Liver (tissue), 9 donors: ENCODE data around the gene ARHGEF28. TPM values are rescaled to one million over a fixed set of nuclear protein-coding genes. Genes with fewer than 3 reads are reported as not detected.

Source experiments
- DNase-seq: peaks from one replicate; pipeline ENCODE4 v3.0.0-alpha.2; 2017; ENCODE audit warnings: low spot score
- H3K27ac ChIP-seq, 2 donors: one replicate each; pipeline ENCODE4 v1.7.0; 2013; ENCODE audit warnings: inconsistent platforms in 2 of 2, low read length in 2 of 2, control low read depth in 1 of 2, low read depth in 1 of 2, mild to moderate bottlenecking in 1 of 2
- H3K27me3 ChIP-seq, 4 donors: one replicate each; pipeline versions ENCODE4 v1.6.1 to v1.7.0; 2013; ENCODE audit warnings: low read length in 3 of 4, inconsistent platforms in 1 of 4, mild to moderate bottlenecking in 1 of 4, moderate library complexity in 1 of 4; ENCODE audit not compliant: control insufficient read depth in 4 of 4, insufficient read depth in 4 of 4
- H3K36me3 ChIP-seq, 4 donors: one replicate each; pipeline versions ENCODE4 v1.6.1 to v1.7.0; 2013; ENCODE audit warnings: low read length in 3 of 4, mild to moderate bottlenecking in 3 of 4, low read depth in 1 of 4, moderate library complexity in 1 of 4; ENCODE audit not compliant: control insufficient read depth in 4 of 4, insufficient read depth in 3 of 4
- H3K4me1 ChIP-seq, 4 donors: one replicate each; pipeline versions ENCODE4 v1.6.1 to v1.7.0; 2013; ENCODE audit warnings: low read length in 3 of 4, mild to moderate bottlenecking in 3 of 4, moderate library complexity in 1 of 4; ENCODE audit not compliant: control insufficient read depth in 4 of 4, insufficient read depth in 4 of 4
- H3K4me3 ChIP-seq, 3 donors: one replicate each; pipeline versions ENCODE4 v1.6.1 to v1.7.0; 2013; ENCODE audit warnings: low read length in 3 of 3, control low read depth in 1 of 3, low read depth in 1 of 3, mild to moderate bottlenecking in 1 of 3
- H3K9ac ChIP-seq, 2 donors: one replicate each; pipeline ENCODE4 v1.7.0; 2013; ENCODE audit warnings: low read length in 2 of 2, mild to moderate bottlenecking in 2 of 2, moderate library complexity in 2 of 2, control low read depth in 1 of 2, low read depth in 1 of 2
- H3K9me3 ChIP-seq, 4 donors: one replicate each; pipeline versions ENCODE4 v1.6.1 to v1.7.0; 2013; ENCODE audit warnings: low read length in 3 of 4; ENCODE audit not compliant: control insufficient read depth in 4 of 4
- FOXA1 ChIP-seq: IDR thresholded peaks from 2 replicates; pipeline ENCODE4 v1.6.1; 2016; ENCODE audit warnings: antibody characterized with exemption
- FOXA2 ChIP-seq: IDR thresholded peaks from 2 replicates; pipeline ENCODE4 v1.6.1; 2016; ENCODE audit warnings: antibody characterized with exemption
- GABPA ChIP-seq, 2 donors: IDR thresholded peaks in 1 of 2; conservative IDR thresholded peaks in 1 of 2; 2 replicates each; pipeline ENCODE4 v1.6.1; 2016; ENCODE audit warnings: antibody characterized with exemption in 2 of 2, mild to moderate bottlenecking in 1 of 2, moderate library complexity in 1 of 2
- HNF4A ChIP-seq, 2 donors: conservative IDR thresholded peaks; 2 replicates each; pipeline ENCODE4 v1.6.1; 2016; ENCODE audit warnings: antibody characterized with exemption in 2 of 2, mild to moderate bottlenecking in 2 of 2
- NR2F2 ChIP-seq: IDR thresholded peaks from 2 replicates; pipeline ENCODE4 v1.6.1; 2016; ENCODE audit warnings: antibody characterized with exemption
- RAD21 ChIP-seq, 2 donors: IDR thresholded peaks; 2 replicates each; pipeline ENCODE4 v1.6.1; 2016; ENCODE audit warnings: antibody characterized with exemption in 2 of 2, mild to moderate bottlenecking in 2 of 2
- RXRA ChIP-seq, 2 donors: IDR thresholded peaks; 2 replicates each; pipeline ENCODE4 v1.6.1; 2017 to 2018; ENCODE audit warnings: antibody characterized with exemption in 2 of 2, mild to moderate bottlenecking in 1 of 2
- SP1 ChIP-seq: IDR thresholded peaks from 2 replicates; pipeline ENCODE4 v1.6.1; 2018; ENCODE audit warnings: antibody characterized with exemption, mild to moderate bottlenecking
- TAF1 ChIP-seq: conservative IDR thresholded peaks from 2 replicates; pipeline ENCODE4 v1.6.1; 2016; ENCODE audit warnings: antibody characterized with exemption, mild to moderate bottlenecking
- YY1 ChIP-seq: IDR thresholded peaks from 2 replicates; pipeline ENCODE4 v1.6.1; 2016; ENCODE audit warnings: antibody characterized with exemption, mild to moderate bottlenecking
- WGBS: extraction: QIAGEN DNeasy Blood & Tissue Kit; methylation state at CpG from one replicate; pipeline ENCODE4 v1.1.7; 2013; 5-methylcytosine and 5-hydroxymethylcytosine counted together
- polyA plus RNA-seq, 2 donors: library from polyadenylated mRNA; stranded (reverse) in 1 of 2; unstranded in 1 of 2; fragments of 200-250 nt in 1 of 2; fragments of >200 nt in 1 of 2; fragmentation: Nextera tagmentation in 1 of 2; extraction: Ambion mirVana in 1 of 2; gene quantifications; one replicate each; pipeline versions ENCODE4 v1.2.1 to v1.2.3, GENCODE V29; 2013 to 2015
- total RNA-seq, 2 donors: library from RNA; depleted of rRNA; stranded (reverse); fragments of >200 nt; gene quantifications; one replicate each; pipeline ENCODE4 v1.2.3, GENCODE V29; 2014
- TF ChIP-seq, protein P1 (sequence below): IDR thresholded peaks from 2 replicates; pipeline ENCODE4 v1.6.1; 2016; ENCODE audit warnings: antibody characterized with exemption
- TF ChIP-seq, protein P2 (sequence below): IDR thresholded peaks from 2 replicates; pipeline ENCODE4 v1.6.1; 2016; ENCODE audit warnings: antibody characterized with exemption, mild to moderate bottlenecking
- TF ChIP-seq, protein P3 (sequence below): IDR thresholded peaks from 2 replicates; pipeline ENCODE4 v1.6.1; 2016; ENCODE audit warnings: antibody characterized with exemption
- TF ChIP-seq, protein P4 (sequence below): IDR thresholded peaks from 2 replicates; pipeline ENCODE4 v1.6.1; 2016; ENCODE audit warnings: antibody characterized with exemption
- donor health status: healthy.
- donor health status: healthy.
- donor health status: healthy.
- donor health status: healthy.
- donor health status: healthy.

ARHGEF28 gene
- total and polyA plus RNA-seq, 4 donors, result 1.6 to 13.9 (median 3.6) TPM

DNA sequence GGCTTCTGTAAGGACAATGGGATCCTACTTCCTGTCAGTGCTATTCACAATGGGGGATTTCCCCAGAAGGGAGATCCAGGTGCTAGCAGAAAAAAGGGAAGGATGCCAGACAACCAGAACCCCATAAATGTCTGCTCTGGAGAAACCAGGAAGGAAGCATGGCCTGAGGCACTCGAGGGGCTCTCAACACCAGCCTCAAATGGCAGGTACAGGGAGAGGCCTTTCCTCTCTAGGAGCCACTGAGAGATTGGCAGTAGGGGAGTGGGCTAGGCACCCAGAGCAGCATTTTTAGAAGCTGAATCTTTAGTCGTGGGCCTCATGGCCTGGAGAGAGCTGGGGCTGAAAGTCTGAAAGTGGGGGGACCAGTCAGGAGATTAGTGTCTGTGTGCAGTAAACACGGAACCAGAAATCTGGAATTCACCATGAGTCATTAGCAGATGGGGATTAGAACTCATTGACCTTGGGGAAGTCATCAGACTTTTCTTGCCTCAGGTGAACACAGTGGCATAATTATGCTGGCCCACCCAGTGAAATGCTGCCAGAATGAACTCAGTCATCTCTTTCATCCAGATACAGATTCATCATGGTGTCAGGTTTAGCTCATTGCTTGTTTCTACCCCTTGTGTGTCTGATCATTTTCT, 28.3 kb downstream of the ARHGEF28 start:
- DNase-seq, result no peak
- Histone ChIP-seq H3K27me3 (no peaks in the 10 kb centered on the region), H3K4me1 (peaks cover 2 to 11% (median 8%) of the 10 kb centered on the region in 4 donors), H3K4me3 (no peak overlapping the region), H3K27ac (no peak overlapping the region), H3K9ac (no peak overlapping the region), H3K36me3 (no peaks in the 10 kb centered on the region), H3K9me3 (no peaks in the 10 kb centered on the region)
- no peak for TF ChIP-seq NR2F2
- TF ChIP-seq, protein P1, sequence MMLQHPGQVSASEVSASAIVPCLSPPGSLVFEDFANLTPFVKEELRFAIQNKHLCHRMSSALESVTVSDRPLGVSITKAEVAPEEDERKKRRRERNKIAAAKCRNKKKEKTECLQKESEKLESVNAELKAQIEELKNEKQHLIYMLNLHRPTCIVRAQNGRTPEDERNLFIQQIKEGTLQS, result no peak
- TF ChIP-seq TAF1, result no peak
- no peak for TF ChIP-seq HNF4A (conservative IDR thresholded peaks at IDR 0.05)
- TF ChIP-seq, protein P2, sequence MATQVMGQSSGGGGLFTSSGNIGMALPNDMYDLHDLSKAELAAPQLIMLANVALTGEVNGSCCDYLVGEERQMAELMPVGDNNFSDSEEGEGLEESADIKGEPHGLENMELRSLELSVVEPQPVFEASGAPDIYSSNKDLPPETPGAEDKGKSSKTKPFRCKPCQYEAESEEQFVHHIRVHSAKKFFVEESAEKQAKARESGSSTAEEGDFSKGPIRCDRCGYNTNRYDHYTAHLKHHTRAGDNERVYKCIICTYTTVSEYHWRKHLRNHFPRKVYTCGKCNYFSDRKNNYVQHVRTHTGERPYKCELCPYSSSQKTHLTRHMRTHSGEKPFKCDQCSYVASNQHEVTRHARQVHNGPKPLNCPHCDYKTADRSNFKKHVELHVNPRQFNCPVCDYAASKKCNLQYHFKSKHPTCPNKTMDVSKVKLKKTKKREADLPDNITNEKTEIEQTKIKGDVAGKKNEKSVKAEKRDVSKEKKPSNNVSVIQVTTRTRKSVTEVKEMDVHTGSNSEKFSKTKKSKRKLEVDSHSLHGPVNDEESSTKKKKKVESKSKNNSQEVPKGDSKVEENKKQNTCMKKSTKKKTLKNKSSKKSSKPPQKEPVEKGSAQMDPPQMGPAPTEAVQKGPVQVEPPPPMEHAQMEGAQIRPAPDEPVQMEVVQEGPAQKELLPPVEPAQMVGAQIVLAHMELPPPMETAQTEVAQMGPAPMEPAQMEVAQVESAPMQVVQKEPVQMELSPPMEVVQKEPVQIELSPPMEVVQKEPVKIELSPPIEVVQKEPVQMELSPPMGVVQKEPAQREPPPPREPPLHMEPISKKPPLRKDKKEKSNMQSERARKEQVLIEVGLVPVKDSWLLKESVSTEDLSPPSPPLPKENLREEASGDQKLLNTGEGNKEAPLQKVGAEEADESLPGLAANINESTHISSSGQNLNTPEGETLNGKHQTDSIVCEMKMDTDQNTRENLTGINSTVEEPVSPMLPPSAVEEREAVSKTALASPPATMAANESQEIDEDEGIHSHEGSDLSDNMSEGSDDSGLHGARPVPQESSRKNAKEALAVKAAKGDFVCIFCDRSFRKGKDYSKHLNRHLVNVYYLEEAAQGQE, result no peak
- TF ChIP-seq SP1, result no peak
- TF ChIP-seq FOXA2, result no peak
- TF ChIP-seq GABPA (IDR thresholded peaks at IDR 0.05 in 1 of 2, conservative IDR thresholded peaks at IDR 0.05 in 1 of 2), result no peak
- TF ChIP-seq RAD21 (IDR thresholded peaks at IDR 0.05), result no peak
- 83% methylated on average over 3 of the region's 3 CpGs for WGBS

DNA sequence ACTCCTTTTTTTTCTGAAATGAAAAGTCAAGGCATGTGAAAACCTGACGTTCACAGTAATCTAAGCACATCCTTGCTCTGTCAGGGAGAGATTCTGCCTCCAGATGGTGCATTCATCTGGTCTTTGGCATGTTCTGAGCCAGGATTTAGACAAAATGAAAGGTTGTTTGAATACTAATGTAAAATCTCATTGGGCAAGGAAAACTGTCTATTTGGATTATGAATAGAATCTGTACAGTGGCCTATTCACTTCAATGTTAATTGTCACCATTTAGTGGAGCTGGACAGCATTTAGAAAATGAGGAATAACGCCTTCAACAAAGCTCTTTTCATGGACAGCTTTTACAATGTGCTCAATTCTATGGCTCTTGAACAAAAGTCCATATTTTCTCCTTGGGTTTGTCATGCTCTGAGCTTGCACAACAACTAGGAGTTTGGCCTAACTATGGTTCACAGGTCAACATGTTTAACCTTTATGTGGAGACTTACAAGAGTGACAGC, 28.9 kb downstream of the ARHGEF28 start:
- H3K36me3 ChIP-seq, result no peaks in the 10 kb centered on the region
- TF ChIP-seq FOXA1, result peak; percentile 23
- TF ChIP-seq, protein P3, sequence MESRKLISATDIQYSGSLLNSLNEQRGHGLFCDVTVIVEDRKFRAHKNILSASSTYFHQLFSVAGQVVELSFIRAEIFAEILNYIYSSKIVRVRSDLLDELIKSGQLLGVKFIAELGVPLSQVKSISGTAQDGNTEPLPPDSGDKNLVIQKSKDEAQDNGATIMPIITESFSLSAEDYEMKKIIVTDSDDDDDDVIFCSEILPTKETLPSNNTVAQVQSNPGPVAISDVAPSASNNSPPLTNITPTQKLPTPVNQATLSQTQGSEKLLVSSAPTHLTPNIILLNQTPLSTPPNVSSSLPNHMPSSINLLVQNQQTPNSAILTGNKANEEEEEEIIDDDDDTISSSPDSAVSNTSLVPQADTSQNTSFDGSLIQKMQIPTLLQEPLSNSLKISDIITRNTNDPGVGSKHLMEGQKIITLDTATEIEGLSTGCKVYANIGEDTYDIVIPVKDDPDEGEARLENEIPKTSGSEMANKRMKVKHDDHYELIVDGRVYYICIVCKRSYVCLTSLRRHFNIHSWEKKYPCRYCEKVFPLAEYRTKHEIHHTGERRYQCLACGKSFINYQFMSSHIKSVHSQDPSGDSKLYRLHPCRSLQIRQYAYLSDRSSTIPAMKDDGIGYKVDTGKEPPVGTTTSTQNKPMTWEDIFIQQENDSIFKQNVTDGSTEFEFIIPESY, result peak; percentile 38
- no peak for TF ChIP-seq RAD21 (IDR thresholded peaks at IDR 0.05)
- peak; percentile 56 for TF ChIP-seq NR2F2
- TF ChIP-seq SP1, result no peak
- peak; percentile 77 for TF ChIP-seq YY1
- TF ChIP-seq, protein P4, sequence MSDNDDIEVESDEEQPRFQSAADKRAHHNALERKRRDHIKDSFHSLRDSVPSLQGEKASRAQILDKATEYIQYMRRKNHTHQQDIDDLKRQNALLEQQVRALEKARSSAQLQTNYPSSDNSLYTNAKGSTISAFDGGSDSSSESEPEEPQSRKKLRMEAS, result peak; percentile 66
- peak; percentile 79 to 87 for TF ChIP-seq HNF4A (conservative IDR thresholded peaks at IDR 0.05)
- TF ChIP-seq RXRA (IDR thresholded peaks at IDR 0.05), result peak; percentile 57 to 70
- no peak for TF ChIP-seq GABPA (IDR thresholded peaks at IDR 0.05 in 1 of 2, conservative IDR thresholded peaks at IDR 0.05 in 1 of 2)
- TF ChIP-seq, protein P2, result peak; percentile 61
- peak; percentile 49 for TF ChIP-seq FOXA2
- H3K9ac ChIP-seq, result no peak overlapping the region
- 82% methylated on average over 2 of the region's 2 CpGs for WGBS
- H3K27me3 ChIP-seq, result no peaks in the 10 kb centered on the region
- no peak overlapping the region for H3K27ac ChIP-seq
- no peak for DNase-seq
- no peaks in the 10 kb centered on the region for H3K9me3 ChIP-seq
- H3K4me3 ChIP-seq, result no peak overlapping the region
- H3K4me1 ChIP-seq, result peaks cover 2 to 11% (median 8%) of the 10 kb centered on the region in 4 donors
